ENCODE measurements around the gene DDR2.

DNA sequence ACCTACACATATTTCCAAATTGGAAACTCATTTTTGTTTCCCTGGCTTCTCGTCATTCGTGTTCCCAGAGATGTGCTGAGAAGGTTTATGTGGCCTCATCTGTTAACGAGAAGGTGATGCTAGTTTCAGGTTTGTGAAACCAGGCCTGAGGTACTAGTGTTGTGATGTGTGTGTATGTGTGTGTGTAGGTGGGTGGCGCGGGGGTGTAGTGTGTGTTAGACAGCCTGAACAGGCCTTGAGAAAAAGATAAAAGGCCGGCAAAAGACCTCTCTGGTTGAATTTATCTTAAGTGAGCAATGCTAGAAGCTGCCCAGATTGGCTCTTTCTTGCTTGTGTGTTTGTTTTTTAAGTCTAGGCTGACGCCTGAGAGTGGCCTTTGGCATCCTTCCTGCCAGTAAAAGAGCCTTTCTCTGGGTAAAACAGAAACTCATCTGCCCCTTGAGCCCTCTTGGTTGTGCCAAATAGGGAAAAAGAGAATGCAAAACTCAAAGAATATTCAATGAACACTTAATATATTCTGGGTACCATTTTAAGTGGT is 92.4 kb downstream of the DDR2 start:
- TF ChIP-seq, protein P1, sequence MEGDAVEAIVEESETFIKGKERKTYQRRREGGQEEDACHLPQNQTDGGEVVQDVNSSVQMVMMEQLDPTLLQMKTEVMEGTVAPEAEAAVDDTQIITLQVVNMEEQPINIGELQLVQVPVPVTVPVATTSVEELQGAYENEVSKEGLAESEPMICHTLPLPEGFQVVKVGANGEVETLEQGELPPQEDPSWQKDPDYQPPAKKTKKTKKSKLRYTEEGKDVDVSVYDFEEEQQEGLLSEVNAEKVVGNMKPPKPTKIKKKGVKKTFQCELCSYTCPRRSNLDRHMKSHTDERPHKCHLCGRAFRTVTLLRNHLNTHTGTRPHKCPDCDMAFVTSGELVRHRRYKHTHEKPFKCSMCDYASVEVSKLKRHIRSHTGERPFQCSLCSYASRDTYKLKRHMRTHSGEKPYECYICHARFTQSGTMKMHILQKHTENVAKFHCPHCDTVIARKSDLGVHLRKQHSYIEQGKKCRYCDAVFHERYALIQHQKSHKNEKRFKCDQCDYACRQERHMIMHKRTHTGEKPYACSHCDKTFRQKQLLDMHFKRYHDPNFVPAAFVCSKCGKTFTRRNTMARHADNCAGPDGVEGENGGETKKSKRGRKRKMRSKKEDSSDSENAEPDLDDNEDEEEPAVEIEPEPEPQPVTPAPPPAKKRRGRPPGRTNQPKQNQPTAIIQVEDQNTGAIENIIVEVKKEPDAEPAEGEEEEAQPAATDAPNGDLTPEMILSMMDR (conservative IDR thresholded peaks at IDR 0.05; ENCODE audit: low read length): no peak
- TF ChIP-seq EZH2phosphoT487 (IDR thresholded peaks at IDR 0.05; ENCODE audit: borderline replicate concordance, low read depth, low read length): no peak

Data from OCI-LY7 (cell line).